Effector CD8-positive, alpha-beta T cell (primary cell): Measurements from ENCODE around the gene LRRTM2.

ENCODE experiments used
- DNase-seq: peaks from one replicate; lab custom pipeline; 2025; lab: John Stamatoyannopoulos, UW

Gene LRRTM2

GRCh38 chr5:138883211-138883610 lies 8.1 kb upstream of the LRRTM2 start:
- no peak for DNase-seq

DNA sequence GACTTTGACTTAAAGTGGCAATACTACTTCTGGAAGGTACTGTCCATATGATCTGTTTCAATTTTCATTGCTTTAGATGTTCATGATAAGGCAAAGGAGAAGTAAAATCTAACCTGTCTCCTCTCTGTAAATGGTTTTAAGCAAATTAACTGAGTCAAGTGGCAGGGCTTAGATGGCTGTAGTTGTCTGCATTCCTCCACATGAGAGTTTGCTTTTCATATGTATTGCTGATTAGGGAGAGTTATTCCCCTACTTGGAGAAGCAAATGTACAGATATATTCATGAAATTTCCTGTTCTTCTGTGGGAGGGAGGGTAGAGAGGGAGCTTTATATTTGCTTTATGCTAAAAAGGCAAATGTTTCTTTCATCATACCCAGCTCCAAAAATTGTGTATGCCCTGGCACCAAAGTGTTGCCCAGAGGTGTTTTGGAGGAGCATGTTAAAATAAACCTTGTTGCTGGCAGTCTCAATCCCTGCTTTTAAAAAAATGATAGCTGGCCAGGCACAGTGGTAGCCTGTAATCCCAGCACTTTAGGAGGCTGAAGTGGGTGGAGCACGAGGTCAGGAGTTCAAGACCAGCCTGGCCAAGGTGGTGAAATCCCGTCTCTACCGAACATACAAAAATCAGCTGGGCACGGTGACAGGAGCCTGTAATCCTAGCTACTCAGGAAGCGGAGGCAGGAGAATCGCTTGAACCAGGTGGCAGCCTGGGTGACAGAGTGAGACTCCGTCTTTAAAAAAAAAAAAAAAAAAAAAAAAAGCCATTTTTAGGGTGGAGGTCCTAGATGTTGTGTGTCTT lies 3.5 kb upstream of the LRRTM2 start:
- DNase-seq, result no peak

GRCh38 chr5:138876811-138877210 lies 1.7 kb upstream of the LRRTM2 start:
- no peak for DNase-seq

DNA sequence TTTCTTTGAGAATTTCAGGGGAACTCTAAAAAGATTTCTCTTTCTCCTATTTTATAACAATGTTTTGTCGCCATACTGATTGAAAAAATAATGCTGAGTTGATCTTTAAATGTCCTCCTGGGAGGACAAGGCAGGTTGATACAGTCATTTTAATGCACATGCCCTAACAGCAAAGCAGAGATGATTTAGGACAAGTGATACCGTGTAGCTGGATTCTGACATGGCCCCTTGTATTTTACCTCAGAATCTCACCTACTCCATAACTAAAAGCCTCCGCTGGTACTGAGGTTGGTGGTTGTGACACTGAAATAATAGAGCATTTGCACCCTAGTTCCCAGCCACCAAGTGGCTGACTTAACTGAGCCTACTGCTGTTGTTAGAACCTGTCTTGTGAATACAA lies 811 bp upstream of the LRRTM2 start:
- no peak for DNase-seq

DNA sequence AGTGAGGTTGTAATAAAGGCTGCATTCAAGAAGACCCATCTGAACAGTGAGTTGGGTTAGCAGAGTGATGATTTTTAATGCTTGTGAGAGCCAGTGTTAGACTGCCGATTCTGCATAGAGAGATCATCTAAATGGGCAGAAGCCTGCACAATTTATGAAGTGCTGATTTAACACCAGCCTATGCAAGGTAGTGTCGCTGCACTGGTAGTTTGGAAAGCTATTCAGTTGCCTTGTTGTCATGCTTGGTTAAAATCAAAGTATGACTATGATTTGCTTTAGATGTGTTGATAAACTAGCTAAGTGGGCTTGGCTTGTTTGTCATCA lies 379 bp upstream of the LRRTM2 start:
- no peak for DNase-seq

DNA sequence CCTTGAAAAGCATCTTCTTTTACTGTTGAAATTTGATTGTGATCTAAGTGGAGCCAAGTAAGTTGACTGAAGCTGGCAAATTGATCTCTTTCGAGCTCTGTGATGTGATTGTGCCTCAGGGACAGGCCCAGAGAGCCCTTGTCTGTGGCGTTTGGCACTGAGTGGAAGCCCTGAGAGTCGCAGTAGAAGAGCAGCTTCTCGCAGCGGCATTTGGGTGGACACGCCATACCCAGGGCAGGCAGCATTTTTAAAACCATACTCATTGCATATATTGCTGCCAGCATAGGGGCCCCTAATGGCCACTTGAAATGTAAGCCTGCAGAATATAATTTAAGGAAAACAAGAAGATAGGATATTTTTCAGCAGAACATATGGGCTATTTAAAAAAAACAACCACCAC lies 894 bp downstream of the LRRTM2 start:
- DNase-seq, result no peak

GRCh38 chr5:138873466-138874221 lies 1.5 kb downstream of the LRRTM2 start:
- DNase-seq, result no peak

DNA sequence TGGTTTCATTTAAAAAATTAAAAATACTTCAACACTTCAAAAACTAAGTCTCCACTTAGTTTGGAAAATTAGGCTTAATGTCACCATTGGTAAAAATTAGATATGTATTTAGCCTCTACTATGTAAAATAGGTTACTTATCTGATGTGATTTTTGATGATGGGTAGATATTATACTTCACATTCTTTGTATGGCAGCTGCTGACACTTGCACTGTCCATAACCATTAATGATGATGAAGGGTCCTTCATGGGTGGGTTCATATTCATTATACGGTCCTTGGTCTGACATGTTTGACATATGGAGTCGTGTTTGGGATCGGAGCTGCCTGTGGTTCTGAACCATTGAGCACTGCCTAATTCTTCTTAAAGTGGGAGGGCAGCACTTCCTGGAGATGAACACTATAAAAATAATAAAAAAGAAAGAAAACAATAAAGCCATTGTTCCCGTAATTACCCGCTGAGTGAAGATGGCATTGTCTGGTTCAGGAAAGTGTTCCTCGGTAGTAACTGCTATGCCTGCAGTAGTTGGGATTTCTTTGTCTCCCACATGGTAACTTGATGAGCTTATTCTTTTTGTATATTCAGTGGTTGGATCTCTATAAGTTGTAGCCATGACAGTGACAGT lies 2.2 kb downstream of the LRRTM2 start:
- no peak for DNase-seq

DNA sequence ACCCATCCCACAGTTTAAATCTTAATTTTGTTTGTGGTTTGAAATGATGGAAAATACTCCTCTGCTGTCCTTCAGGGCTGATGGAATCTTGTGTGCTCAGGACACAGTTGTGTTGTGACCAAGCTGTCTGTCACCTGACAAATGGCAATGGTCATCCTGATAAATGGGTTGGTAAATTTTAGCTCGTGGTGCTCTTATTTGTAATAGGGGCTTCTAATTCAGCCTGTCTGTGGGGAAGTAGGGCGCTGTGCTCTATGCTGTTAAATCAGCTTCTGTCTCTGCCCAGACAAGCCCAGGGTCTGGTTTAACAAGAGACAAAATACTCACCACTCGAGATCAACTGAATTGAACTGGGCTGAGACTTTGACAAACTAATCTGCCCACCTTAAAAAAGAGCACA lies 4.5 kb downstream of the LRRTM2 start:
- DNase-seq, result no peak

GRCh38 chr5:138869763-138870500 lies 5.2 kb downstream of the LRRTM2 start:
- DNase-seq, result no peak

DNA sequence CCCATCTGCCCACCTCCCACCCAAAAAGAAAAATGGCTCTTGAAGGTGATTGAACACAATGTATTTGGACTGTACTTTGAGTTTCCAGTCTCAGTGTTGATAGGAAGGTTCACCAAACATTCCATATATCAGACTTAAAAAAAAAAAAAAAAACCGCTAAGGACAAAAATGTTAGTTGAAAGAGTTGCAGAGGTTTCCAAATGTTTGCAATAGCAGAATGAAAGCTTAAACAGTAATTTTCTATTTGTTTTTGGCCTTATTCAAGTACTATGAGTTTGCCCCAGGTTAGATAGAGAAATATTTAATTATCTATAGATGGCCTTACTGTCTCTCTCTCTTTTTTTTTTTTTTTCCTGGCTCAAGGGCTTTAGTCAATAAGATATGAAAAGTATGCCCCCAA lies 6.1 kb downstream of the LRRTM2 start:
- DNase-seq, result no peak

- DNase-seq, result no peak
These were observed 8.1 kb downstream of the LRRTM2 start for GRCh38 chr5:138867011-138867410.

GRCh38 chr5:138853132-138853531 lies 22.0 kb downstream of the LRRTM2 start:
- DNase-seq, result no peak

GRCh38 chr5:138850865-138851435 lies 24.2 kb downstream of the LRRTM2 start:
- DNase-seq, result no peak

GRCh38 chr5:138849882-138850281 lies 25.3 kb downstream of the LRRTM2 start:
- no peak for DNase-seq

DNA sequence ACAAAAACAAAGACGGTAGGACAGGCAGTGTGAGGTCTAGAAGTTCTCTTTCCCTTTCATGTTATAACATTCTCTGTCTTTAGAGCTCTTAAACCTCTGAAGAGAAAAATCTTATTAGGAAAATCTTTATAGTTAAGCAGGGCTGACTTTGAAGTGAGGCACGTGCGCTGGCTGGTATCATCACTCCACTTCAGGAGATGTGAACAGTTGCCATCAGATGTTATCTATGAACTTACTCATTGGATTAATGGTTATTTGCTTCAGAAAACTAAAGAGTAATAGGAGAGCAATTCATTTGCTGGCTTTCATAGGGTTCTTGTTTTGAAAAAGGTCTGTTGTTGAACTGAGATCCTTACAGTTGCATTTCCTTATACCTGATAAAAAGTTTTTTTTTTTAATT lies 25.7 kb downstream of the LRRTM2 start:
- no peak for DNase-seq

DNA sequence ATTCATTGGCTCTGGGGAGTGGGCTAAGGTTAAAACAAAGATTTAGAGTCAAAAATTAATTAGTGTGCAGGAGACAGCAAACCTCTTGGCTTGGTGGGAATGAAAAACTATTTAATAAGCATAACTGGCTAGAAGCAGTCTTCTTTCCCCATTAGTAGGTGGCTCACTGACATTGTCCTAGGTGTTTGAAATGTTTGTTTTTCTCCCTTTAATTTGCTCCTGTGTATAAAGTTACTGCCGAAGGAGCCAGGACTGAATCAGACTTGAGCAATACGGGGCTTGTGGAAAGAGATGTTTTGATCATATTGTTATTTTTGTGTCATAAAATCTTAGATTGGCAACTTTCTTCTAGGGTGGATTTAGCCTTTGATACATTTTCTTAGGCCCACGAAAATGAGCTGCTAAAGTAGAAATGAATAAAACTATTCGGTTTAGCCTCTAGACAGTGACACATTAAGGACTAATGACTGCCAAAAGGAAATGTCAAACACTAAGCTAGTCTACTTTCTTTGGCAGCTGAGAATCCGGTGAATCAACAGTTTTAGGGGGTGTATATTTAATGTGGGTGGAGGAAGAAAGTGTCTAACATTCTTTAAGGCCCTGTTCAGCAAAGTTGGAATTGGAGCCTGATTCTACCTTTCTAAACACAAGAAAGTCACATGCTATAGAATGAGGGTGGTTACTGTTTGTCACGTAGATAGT lies 30.2 kb downstream of the LRRTM2 start:
- no peak for DNase-seq

- no peak for DNase-seq
These were observed 31.0 kb downstream of the LRRTM2 start for GRCh38 chr5:138844125-138844461.

GRCh38 chr5:138843316-138844124 lies 31.6 kb downstream of the LRRTM2 start:
- no peak for DNase-seq

GRCh38 chr5:138841531-138841930 lies 33.6 kb downstream of the LRRTM2 start:
- no peak for DNase-seq

GRCh38 chr5:138840103-138840502 lies 35.0 kb downstream of the LRRTM2 start:
- DNase-seq, result no peak
